Chondrocyte (in vitro differentiated cells): Measurements from ENCODE around the gene NHP2. TPM values are rescaled to one million over a fixed set of nuclear protein-coding genes. Genes with fewer than 3 reads are reported as not detected.
A peak's percentile ranks its signal among the peaks of the same experiment; 100 is the strongest.

Experiments
- DNase-seq: peaks from one replicate; pipeline ENCODE4 v3.0.0; 2021; ENCODE audit warnings: mixed read lengths, low spot score
- H3K27ac Mint-ChIP-seq: one replicate; pipeline ENCODE4 v1.8.0; 2021; ENCODE audit warnings: mild to moderate bottlenecking, moderate library complexity, mixed read lengths; ENCODE audit not compliant: unreplicated experiment
- H3K27me3 Mint-ChIP-seq: 2 replicates; pipeline ENCODE4 v1.8.0; 2021; ENCODE audit warnings: low read depth, mixed read lengths
- H3K36me3 Mint-ChIP-seq: 2 replicates; pipeline ENCODE4 v1.8.0; 2021; ENCODE audit warnings: low read depth, mixed read lengths
- H3K4me1 Mint-ChIP-seq: 2 replicates; pipeline ENCODE4 v1.8.0; 2021; ENCODE audit warnings: low read depth, mild to moderate bottlenecking, mixed read lengths
- H3K4me3 Mint-ChIP-seq: one replicate; pipeline ENCODE4 v1.8.0; 2021; ENCODE audit warnings: mild to moderate bottlenecking, moderate library complexity, mixed read lengths; ENCODE audit not compliant: unreplicated experiment
- H3K9me3 Mint-ChIP-seq: 2 replicates; pipeline ENCODE4 v1.8.0; 2021; ENCODE audit warnings: low read depth, mixed read lengths
- total RNA-seq: library from RNA; stranded (reverse); gene quantifications from 3 replicates; pipeline ENCODE4 v1.2.1, GENCODE V29; 2021
- TF ChIP-seq, protein P1 (sequence below): fragments of 200-600 bp; sonication (generic); IDR thresholded peaks from 2 replicates; pipeline ENCODE4 v1.5.0; 2021; ENCODE audit warnings: antibody characterized with exemption, mild to moderate bottlenecking, moderate library complexity

The NHP2 gene
- total RNA-seq, 1 donor from 2014 or later = 74.1 TPM

DNA sequence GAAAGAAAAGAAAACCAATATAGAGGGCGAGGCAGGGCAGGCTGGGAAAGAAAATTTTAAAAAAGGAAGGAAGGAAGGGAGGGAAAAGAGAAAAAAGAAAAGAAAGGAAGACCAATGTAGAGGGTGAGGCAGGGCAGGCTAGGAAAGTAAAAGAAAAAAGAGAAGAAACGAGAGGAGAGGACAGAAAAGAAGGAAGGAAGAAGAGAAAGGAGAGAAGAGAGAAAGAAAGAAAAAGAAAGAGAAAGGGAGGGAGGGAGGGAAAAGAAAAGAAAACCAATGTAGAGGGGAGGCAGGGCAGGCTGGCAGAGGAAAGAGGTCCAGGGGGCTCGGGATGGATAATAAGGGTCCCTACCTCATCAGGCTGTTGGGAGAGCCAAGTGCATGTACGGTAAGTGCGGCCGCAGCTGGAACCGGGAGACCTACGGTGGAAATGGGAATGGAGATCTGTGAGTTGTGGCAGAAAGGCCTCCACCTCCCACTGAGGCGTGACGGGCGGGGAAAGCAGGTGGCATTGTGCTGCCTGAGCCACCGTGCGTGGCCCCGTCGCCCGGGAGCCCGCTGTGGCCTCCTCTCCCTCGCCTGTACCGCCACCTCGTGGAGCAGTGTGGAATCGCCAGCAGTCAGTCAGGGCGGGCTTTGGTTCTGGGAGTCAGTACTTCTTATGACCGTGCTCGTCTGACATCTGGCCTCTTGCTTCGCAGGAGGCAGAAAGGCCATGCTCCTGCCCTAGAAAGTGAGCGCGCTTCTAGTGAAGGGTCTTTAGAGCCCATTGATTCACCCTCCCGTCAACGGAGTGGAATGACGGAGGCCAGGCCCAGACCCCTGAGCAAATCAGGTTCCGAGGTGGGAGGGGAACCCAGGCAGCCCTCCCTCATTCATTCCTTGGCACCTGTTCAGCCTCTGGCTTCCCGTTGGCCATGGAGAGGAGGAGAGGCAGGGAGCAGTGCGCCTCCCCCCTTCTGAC, 10.4 kb upstream of the NHP2 start:
- Mint-ChIP-seq H3K4me3 (peak overlapping the region; percentile 58), H3K4me1 (peaks cover 6% of the 10 kb centered on the region), H3K9me3 (no peaks in the 10 kb centered on the region), H3K27me3 (peaks cover 12% of the 10 kb centered on the region), H3K36me3 (no peaks in the 10 kb centered on the region), H3K27ac (no peak overlapping the region)
- TF ChIP-seq, protein P1, sequence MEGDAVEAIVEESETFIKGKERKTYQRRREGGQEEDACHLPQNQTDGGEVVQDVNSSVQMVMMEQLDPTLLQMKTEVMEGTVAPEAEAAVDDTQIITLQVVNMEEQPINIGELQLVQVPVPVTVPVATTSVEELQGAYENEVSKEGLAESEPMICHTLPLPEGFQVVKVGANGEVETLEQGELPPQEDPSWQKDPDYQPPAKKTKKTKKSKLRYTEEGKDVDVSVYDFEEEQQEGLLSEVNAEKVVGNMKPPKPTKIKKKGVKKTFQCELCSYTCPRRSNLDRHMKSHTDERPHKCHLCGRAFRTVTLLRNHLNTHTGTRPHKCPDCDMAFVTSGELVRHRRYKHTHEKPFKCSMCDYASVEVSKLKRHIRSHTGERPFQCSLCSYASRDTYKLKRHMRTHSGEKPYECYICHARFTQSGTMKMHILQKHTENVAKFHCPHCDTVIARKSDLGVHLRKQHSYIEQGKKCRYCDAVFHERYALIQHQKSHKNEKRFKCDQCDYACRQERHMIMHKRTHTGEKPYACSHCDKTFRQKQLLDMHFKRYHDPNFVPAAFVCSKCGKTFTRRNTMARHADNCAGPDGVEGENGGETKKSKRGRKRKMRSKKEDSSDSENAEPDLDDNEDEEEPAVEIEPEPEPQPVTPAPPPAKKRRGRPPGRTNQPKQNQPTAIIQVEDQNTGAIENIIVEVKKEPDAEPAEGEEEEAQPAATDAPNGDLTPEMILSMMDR = peak; percentile 99
- no peak for DNase-seq

GRCh38 chr5:178162481-178162880, 8.8 kb upstream of the NHP2 start:
- Mint-ChIP-seq H3K36me3 (no peaks in the 10 kb centered on the region), H3K4me1 (peaks cover 6% of the 10 kb centered on the region), H3K9me3 (no peaks in the 10 kb centered on the region), H3K27ac (no peak overlapping the region), H3K27me3 (peaks cover 12% of the 10 kb centered on the region), H3K4me3 (no peak overlapping the region)
- TF ChIP-seq, protein P1 = no peak
- DNase-seq = no peak

DNA sequence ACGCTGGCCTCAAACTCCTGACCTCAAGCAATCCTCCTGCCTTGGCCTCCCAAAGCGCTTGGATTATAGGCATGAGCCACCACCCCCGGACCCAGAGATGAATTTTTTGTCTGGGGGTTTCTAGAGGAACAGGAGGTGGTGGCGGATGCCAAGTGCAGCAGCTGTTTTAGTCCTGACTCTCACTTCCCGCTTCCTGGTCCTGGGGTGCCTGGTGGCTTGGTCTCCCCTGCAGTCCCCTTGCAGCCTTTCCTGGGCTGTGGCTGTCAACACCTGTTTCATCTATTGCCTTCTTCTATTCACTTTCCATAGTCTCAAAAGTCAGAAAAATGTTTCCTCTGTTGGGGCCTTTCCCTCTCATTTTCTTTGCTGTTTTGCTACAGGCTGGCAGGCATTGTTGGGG, 6.5 kb upstream of the NHP2 start:
- no peaks in the 10 kb centered on the region for H3K36me3 Mint-ChIP-seq
- H3K27ac Mint-ChIP-seq = no peak overlapping the region
- DNase-seq = no peak
- H3K4me1 Mint-ChIP-seq = peaks cover 6% of the 10 kb centered on the region
- TF ChIP-seq, protein P1 = no peak
- no peak overlapping the region for H3K4me3 Mint-ChIP-seq
- peaks cover 12% of the 10 kb centered on the region for H3K27me3 Mint-ChIP-seq
- H3K9me3 Mint-ChIP-seq = no peaks in the 10 kb centered on the region

GRCh38 chr5:178155065-178155464, 1.4 kb upstream of the NHP2 start:
- no peak overlapping the region for H3K4me3 Mint-ChIP-seq
- DNase-seq = no peak
- H3K27me3 Mint-ChIP-seq = no peaks in the 10 kb centered on the region
- H3K27ac Mint-ChIP-seq = no peak overlapping the region
- peaks cover 29% of the 10 kb centered on the region for H3K4me1 Mint-ChIP-seq
- no peaks in the 10 kb centered on the region for H3K9me3 Mint-ChIP-seq
- TF ChIP-seq, protein P1 = no peak
- H3K36me3 Mint-ChIP-seq = peaks cover 5% of the 10 kb centered on the region

- H3K36me3 Mint-ChIP-seq = peaks cover 10% of the 10 kb centered on the region
- TF ChIP-seq, protein P1 = no peak
- H3K27ac Mint-ChIP-seq = peak overlapping the region; percentile 94
- DNase-seq = no peak
- H3K9me3 Mint-ChIP-seq = no peaks in the 10 kb centered on the region
- H3K4me3 Mint-ChIP-seq = peak overlapping the region; percentile 95
- no peaks in the 10 kb centered on the region for H3K27me3 Mint-ChIP-seq
- peaks cover 29% of the 10 kb centered on the region for H3K4me1 Mint-ChIP-seq
Measured at GRCh38 chr5:178152491-178153444, 917 bp downstream of the NHP2 start.
